ENCODE measurements around the gene PPOX.
A peak's percentile ranks its signal among the peaks of the same experiment; 100 is the strongest.

PPOX gene

GRCh38 chr1:161198897-161199431, 32.7 kb downstream of the PPOX start, which contains the start of gene ADAMTS4:
TSS of gene ADAMTS4 (minus strand) at chr1:161199054. CDS start at chr1:161198627, 427 bp downstream.
- DNase-seq = no peak

- no peak for DNase-seq
These were observed 33.4 kb downstream of the PPOX start for GRCh38 chr1:161199506-161200139.

- DNase-seq = no peak
These were observed 34.3 kb downstream of the PPOX start for GRCh38 chr1:161200421-161200991.

GRCh38 chr1:161200992-161201835, 35.0 kb downstream of the PPOX start:
- no peak for DNase-seq

GRCh38 chr1:161201836-161202712, 35.8 kb downstream of the PPOX start, which contains the start of gene NDUFS2:
TSS of gene NDUFS2 (plus strand) at chr1:161202367. CDS start at chr1:161202386, 19 bp downstream.
- DNase-seq = peak; percentile 88 to 90

- no peak for DNase-seq
These were observed 40.4 kb downstream of the PPOX start for GRCh38 chr1:161206411-161207140.

- no peak for DNase-seq
These were observed 40.9 kb downstream of the PPOX start for GRCh38 chr1:161207173-161207572.

- DNase-seq = peak; percentile 67 to 68
These were observed 43.7 kb downstream of the PPOX start for GRCh38 chr1:161209790-161210409.

- no peak for DNase-seq
These were observed 48.1 kb downstream of the PPOX start for GRCh38 chr1:161214369-161214768.

- no peak for DNase-seq
These were observed 48.9 kb downstream of the PPOX start, which contains the start of gene FCER1G for GRCh38 chr1:161215076-161215475. TSS of gene FCER1G (plus strand) at chr1:161215295. CDS start at chr1:161215322, 27 bp downstream.

- no peak for DNase-seq
These were observed 50.9 kb downstream of the PPOX start for GRCh38 chr1:161216945-161217712.

DNA sequence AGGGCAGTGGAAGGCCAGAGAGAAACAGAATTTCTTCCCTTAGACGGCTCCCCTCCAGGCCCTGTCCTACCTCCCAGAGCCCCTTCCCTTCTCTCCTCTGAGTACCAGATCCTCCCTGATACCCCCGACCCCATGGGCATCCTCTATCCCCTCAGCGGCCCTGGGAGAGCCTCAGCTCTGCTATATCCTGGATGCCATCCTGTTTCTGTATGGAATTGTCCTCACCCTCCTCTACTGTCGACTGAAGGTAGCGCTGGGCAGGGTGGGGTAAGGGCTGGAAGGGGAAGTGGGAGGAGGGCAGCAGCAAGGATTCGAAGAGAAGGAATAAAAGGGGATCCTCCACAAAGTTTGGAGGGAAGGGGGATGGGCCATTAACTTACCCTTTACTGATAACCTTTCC, 51.6 kb downstream of the PPOX start:
- DNase-seq = no peak

- DNase-seq = no peak
These were observed 52.3 kb downstream of the PPOX start for GRCh38 chr1:161218301-161219077.

DNA sequence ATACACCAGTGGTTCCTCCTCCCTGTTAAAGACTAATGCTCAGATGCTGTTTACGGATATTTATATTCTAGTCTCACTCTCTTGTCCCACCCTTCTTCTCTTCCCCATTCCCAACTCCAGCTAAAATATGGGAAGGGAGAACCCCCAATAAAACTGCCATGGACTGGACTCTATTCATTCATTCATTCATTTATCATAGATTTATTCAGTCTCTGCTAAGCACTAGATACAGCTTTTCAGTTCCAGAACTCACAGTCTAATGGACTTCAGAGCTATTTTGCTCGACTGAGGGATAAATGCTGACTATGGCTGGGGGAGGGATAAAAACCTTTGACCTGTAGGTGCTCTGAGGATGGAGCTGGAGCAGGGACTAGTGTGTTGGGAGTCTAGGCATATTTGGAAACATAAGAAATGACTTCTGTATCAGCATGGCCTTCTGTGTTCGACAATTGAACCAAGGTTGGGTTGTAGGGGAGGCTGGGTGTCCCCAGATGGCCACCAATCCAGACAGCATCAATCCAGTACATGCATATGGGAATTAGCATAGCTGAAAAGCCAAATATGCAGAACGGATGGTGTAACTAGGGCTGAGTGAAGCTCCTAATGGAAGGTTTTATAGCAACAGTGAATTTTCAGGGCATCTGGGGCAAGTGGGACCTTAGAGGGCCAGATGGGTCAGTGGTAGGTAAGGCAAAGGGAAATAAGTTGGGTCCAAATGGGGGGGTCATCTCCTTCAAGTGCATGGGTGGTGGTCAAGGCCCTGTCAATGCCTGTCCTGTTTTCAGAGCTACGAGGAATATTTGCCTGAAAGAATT, 53.1 kb downstream of the PPOX start:
- no peak for DNase-seq

DNA sequence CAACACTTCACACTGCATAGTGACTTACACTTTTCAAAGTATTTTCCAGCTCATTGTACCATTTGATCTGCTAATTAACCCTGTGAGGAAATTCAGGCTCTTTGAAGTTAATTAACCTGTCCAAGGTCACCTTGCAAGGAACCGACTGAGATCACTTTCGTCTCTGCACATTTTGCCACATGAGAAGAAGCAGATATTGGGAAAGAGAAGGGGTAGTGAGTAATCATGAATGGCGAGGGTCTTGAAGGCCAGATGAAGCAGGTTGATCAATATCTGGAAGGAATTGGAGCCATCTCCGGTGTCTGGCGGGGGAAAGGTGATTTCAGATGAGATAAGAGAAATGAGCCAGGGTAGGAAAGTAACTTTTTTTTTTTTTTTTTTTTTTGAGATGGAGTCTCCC, 53.8 kb downstream of the PPOX start:
- no peak for DNase-seq

All from stimulated activated CD4-positive, alpha-beta T cell treated with anti-CD3 and anti-CD28 coated beads, Interleukin-2, amount 100 ng/mL, for 48 hours (primary cell).